Panc1 (cell line): ENCODE data around the gene GBA3. TPM values are rescaled to one million over a fixed set of nuclear protein-coding genes. Genes with fewer than 3 reads are reported as not detected.

Experiments
- ATAC-seq: fragments of 200-7000 bp; cut with Tn5 transposase; 2 replicates; pipeline ENCODE4 v1.9.1; 2020; ENCODE audit warnings: mild to moderate bottlenecking, moderate library complexity
- BruUV-seq: library from RNA; stranded (reverse); fragments of 400-500 nt; replicated peaks from 2 replicates; lab custom pipeline; 2021; lab: Mats Ljungman, UMichigan
- CTCF ChIA-PET: fragments of 300-600 bp; sonication (Branson Sonifier 250); formaldehyde crosslinking; loops from one replicate; lab custom pipeline; 2022; ENCODE audit warnings: antibody characterized with exemption; lab: Charles Lee
- POLR2A ChIA-PET: fragments of 300-600 bp; sonication (Branson Sonifier 250); formaldehyde crosslinking; loops from one replicate; lab custom pipeline; 2022; ENCODE audit warnings: antibody characterized with exemption; lab: Charles Lee
- DNase-seq: peaks from one replicate; pipeline ENCODE4 v3.0.0-alpha.2; 2010; ENCODE audit warnings: low read depth, low spot score
- H3K27ac ChIP-seq: 2 replicates; pipeline ENCODE4 v1.5.1; 2011; ENCODE audit warnings: mild to moderate bottlenecking, low read length, inconsistent platforms
- H3K27me3 ChIP-seq: fragments of 200-500 bp; sonication (Bioruptor generic); 2 replicates; pipeline ENCODE4 v1.6.0; 2014; ENCODE audit warnings: low read length, inconsistent platforms; ENCODE audit not compliant: control insufficient read depth, insufficient read depth
- H3K36me3 ChIP-seq: fragments of 200-500 bp; sonication (Bioruptor generic); 2 replicates; pipeline ENCODE4 v1.5.1; 2014; ENCODE audit warnings: inconsistent platforms, mild to moderate bottlenecking, low read length, moderate library complexity; ENCODE audit not compliant: control insufficient read depth, insufficient read depth
- H3K4me1 ChIP-seq: 2 replicates; pipeline ENCODE4 v1.5.1; 2011; ENCODE audit warnings: inconsistent platforms, mild to moderate bottlenecking, low read length, moderate library complexity; ENCODE audit not compliant: control insufficient read depth, insufficient read depth
- H3K4me3 ChIP-seq, 2 experiments: 2 replicates each; pipeline ENCODE4 v1.5.1; 2011 to 2012; ENCODE audit warnings: low read depth in 2 of 2, low read length in 2 of 2, mild to moderate bottlenecking in 2 of 2, inconsistent platforms in 1 of 2, moderate library complexity in 1 of 2
- H3K9me3 ChIP-seq: fragments of 200-500 bp; sonication (Bioruptor generic); 2 replicates; pipeline ENCODE4 v1.5.1; 2014; ENCODE audit warnings: low read depth, mild to moderate bottlenecking, inconsistent platforms, low read length, moderate library complexity; ENCODE audit not compliant: control insufficient read depth, insufficient read depth
- CTCF ChIP-seq: fragments of 450-650 bp; IDR thresholded peaks from 2 replicates; pipeline ENCODE4 v1.5.1; 2017; ENCODE audit warnings: mild to moderate bottlenecking
- POLR2AphosphoS5 ChIP-seq: IDR thresholded peaks from 2 replicates; pipeline ENCODE4 v1.6.1; 2012; ENCODE audit warnings: mild to moderate bottlenecking, low read depth, low read length, moderate library complexity
- REST ChIP-seq, 2 experiments: IDR thresholded peaks; 2 replicates each; pipeline ENCODE4 v1.6.1; 2011 to 2012; ENCODE audit warnings: low read depth in 2 of 2, control low read depth in 1 of 2, low read length in 1 of 2, mild to moderate bottlenecking in 1 of 2, moderate library complexity in 1 of 2; ENCODE audit not compliant: insufficient read depth in 1 of 2
- SIN3A ChIP-seq: IDR thresholded peaks from 2 replicates; pipeline ENCODE4 v1.6.1; 2012; ENCODE audit warnings: low read depth, mild to moderate bottlenecking, low read length, moderate library complexity, borderline replicate concordance; ENCODE audit not compliant: insufficient read depth
- TCF7L2 ChIP-seq: IDR thresholded peaks from 2 replicates; pipeline ENCODE4 v1.6.1; 2011; ENCODE audit warnings: mild to moderate bottlenecking, low read depth, low read length, inconsistent platforms
- in situ Hi-C: cut with HindIII; loops from 2 replicates; pipeline ENCODE4 v1.10.0; 2016; ENCODE audit warnings: low sequenced_read_pairs, low pct_unique_long_range_greater_than_20kb
- intact Hi-C: fragments of 100-400 bp; cut with micrococcal nuclease; formaldehyde crosslinking; loops from one replicate; pipeline ENCODE4 v1.10.0; 2022; ENCODE audit not compliant: unreplicated experiment
- total RNA-seq: library from RNA; stranded (reverse); gene quantifications from one replicate; pipeline ENCODE4 v1.2.1, GENCODE V29; 2021; ENCODE audit not compliant: unreplicated experiment

Gene GBA3
- total RNA-seq, 1 experiment from 2014 or later = not detected

- Histone ChIP-seq H3K36me3 (no peaks in the 10 kb centered on the region), H3K27ac (no peak overlapping the region), H3K27me3 (no peaks in the 10 kb centered on the region), H3K4me1 (no peaks in the 10 kb centered on the region), H3K9me3 (no peaks in the 10 kb centered on the region), H3K4me3 (no peak overlapping the region)
- no peak for DNase-seq
- TF ChIP-seq SIN3A (no peak), CTCF (no peak), POLR2AphosphoS5 (no peak), TCF7L2 (no peak), REST (IDR thresholded peaks at IDR 0.05; ENCODE audit: insufficient read depth in 1 of 2, low read depth in 2 of 2, low read length in 1 of 2) (no peak)
- POLR2A ChIA-PET = no interaction called here
- intact Hi-C loops = no loop called here
- no peak for ATAC-seq
- no TSS peak for BruUV-seq
- CTCF ChIA-PET = no interaction called here
- in situ Hi-C loops = no loop called here
These were observed 149.8 kb downstream of the GBA3 start for GRCh38 chr4:22842360-22843018.

- no TSS peak for BruUV-seq
- Histone ChIP-seq H3K27me3 (no peaks in the 10 kb centered on the region), H3K4me1 (no peaks in the 10 kb centered on the region), H3K36me3 (no peaks in the 10 kb centered on the region), H3K4me3 (no peak overlapping the region), H3K9me3 (no peaks in the 10 kb centered on the region), H3K27ac (no peak overlapping the region)
- no peak for ATAC-seq
- intact Hi-C loops (no loop called here), in situ Hi-C loops (no loop called here)
- POLR2A ChIA-PET = no interaction called here
- TF ChIP-seq SIN3A (no peak), POLR2AphosphoS5 (no peak), REST (IDR thresholded peaks at IDR 0.05; ENCODE audit: insufficient read depth in 1 of 2, low read depth in 2 of 2, low read length in 1 of 2) (no peak), CTCF (no peak), TCF7L2 (no peak)
- DNase-seq = no peak
- CTCF ChIA-PET = no interaction called here
These were observed 155.6 kb downstream of the GBA3 start for GRCh38 chr4:22848332-22848731.
